COLO829 (cell line): Measurements from ENCODE around the gene LKAAEAR1.

Experiments used
- DNase-seq: peaks from one replicate; pipeline ENCODE4 v3.0.0; 2012; ENCODE audit warnings: low spot score

Gene LKAAEAR1

DNA sequence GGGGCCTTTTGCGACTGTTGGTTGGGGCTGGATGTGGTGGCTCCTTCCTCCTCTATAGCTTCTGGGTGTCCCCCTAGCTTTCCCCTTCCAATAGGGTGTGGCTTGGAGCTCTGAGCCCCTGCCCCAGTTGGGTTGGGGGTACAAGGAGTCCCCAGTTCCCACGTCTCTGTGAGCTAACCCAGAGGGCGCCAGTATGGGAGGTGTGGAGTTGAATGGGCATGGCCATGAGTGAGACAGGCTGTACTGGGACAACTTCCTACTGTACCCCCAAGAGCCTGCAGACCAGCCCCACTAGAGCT lies 47.0 kb downstream of the LKAAEAR1 start:
- DNase-seq, result no peak

DNA sequence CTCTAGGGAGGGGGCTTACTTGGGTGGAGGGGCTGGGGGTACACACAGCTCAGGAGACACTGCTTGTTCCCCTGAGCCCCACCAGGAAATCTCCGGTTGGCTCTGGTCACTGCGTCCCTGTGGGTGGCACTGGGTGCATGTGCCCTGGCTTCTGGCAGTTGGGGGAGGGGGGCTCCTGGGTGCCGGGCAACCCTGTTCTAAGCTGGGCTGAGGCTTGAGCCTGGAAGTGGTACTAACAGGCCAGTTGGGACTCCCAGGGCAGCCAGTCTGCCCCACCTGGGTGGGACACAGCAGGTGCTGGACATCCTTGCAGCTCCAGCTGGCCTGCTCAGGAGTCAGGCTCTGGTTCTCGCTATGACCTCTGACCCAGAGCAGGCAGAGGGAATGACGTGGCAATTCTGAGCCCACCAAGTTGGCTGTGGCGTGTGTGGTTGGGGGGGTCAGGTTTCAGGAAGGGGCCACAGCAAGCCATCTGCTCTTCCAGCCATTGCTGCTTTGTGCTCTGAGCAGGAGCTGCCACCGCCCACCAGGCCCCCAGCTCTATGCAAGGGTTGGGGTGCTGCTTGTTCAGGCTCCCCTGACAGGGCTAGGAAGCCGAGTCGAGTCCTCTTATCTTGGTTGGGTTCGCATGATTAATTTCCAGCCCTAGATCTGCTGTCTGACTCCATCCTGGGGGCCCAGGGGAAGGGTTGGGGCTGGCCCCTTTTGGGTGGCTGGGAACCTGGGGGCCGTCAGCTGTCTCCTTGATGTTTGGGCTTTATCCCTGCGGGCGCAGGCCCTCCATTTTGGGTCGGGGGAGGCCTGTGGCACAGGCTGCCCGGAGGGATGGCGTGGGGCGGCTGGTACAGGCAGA lies 47.6 kb downstream of the LKAAEAR1 start:
- no peak for DNase-seq

DNA sequence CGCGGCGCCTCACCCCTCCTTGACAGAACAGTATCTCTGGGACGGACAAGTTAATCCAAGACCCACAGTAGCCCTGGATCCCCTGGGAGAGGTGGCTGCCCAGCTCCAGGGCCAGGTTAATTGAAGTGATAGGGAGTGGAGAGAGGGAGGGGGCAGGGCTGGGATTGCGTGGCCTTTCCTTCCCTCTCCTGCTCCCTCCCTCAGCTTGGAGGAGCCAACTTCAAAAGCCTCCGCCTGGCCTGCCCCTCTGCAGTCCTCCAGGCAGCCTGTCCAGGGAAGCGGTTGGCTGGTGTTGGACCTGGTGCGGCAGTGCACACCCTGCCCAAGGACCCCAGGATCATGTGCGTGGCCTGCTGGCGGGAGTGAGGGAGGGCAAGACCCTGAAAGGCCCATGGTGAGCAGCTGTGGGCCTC lies 48.3 kb downstream of the LKAAEAR1 start, which contains the start of gene C20orf204:
Gene C20orf204 (plus strand): TSS at position 250 of the 413 bp plus-strand sequence. CDS start 142 bp downstream, at position 392.
- no peak for DNase-seq

DNA sequence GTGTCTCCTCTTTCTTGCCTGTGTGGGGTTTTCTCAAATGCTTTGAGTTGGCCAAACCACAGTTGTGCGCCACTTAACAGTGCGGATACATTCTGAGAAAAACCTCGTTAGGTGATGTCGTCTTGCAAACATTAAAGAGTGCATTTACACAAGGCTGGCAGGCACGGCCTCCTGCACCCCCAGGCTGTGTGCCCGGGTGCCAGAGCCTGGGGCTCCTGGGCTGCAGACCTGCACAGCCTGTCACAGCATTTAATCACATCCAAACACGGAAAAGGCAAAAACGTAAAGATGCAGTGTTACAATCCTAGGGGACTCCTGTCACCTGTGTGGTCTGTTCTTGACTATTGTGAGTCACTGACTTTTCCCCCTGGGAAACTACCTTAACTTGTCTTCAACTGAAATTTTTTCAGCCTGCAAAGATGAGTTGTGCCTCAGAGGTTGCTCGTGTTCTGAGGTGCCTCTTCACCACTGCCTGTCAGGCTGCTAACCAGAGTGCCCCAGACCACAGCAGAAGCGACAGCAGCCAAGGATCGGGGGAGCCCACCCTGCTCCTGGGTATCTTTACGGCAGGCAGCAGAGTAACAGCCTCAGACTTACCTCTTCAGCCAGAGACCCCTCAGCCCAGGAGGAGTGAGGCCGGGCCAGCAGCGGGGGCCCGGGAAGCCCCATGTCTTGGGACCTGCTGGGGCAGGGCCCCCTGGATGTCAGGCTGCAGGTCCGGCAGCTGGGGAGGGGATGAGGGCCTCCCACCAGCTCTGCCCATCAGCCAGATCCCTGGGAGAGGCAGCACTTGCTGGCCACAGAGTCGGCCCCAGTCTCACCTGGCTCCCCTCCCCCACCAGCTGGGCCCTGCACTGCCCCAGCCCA lies 48.9 kb downstream of the LKAAEAR1 start:
- no peak for DNase-seq

DNA sequence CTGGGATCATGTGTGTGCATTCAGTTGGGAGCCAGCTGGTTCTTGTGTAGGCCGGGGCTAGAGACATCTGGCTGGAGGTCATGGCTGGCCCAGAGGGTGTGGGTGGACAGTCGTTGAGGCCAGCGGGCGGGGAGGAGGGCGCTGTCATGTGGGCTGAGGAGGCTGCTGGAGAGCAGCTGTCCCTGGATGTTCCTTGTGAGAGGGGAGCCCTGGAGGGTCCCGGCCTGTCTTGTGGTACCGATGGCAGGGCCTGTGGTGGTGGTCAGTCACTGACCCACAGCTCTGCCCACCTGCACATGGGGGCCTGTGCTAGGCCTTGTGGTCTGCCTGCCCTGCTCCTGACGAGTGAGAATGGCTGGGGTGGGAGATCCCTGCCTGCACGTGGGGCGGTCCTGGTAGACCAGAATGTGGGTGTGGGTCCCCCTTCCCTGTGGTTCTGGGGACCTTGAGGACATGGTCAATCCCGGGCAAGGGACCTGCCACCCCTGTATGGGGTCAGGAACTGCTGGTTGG lies 50.2 kb downstream of the LKAAEAR1 start:
- DNase-seq, result no peak
